GM23338 (cell line): ENCODE results near the gene SCARF1. TPM values are rescaled to one million over a fixed set of nuclear protein-coding genes. Genes with fewer than 3 reads are reported as not detected.
A peak's percentile ranks its signal among the peaks of the same experiment; 100 is the strongest.

Experiments used
- ATAC-seq: fragments of 200-7000 bp; cut with Tn5 transposase; 3 replicates; pipeline ENCODE4 v1.9.1; 2020
- DNase-seq: peaks from one replicate; pipeline ENCODE4 v3.0.0-alpha.2; 2015; ENCODE audit warnings: low spot score
- H2AFZ ChIP-seq: fragments of 200-600 bp; sonication (generic); 2 replicates; pipeline ENCODE4 v1.8.0; 2016; ENCODE audit warnings: antibody characterized with exemption, mild to moderate bottlenecking, moderate library complexity
- H3F3A ChIP-seq: fragments of 200-600 bp; sonication (generic); replicated peaks from 2 replicates; pipeline ENCODE4 v1.8.0; 2017; ENCODE audit warnings: antibody characterized with exemption, mixed run types, low read depth
- H3K27ac ChIP-seq: fragments of 200-600 bp; sonication (generic); 2 replicates; pipeline ENCODE4 v1.6.1; 2016; ENCODE audit warnings: low read depth
- H3K27me3 ChIP-seq: fragments of 200-600 bp; sonication (generic); 2 replicates; pipeline ENCODE4 v1.8.0; 2016; ENCODE audit warnings: mild to moderate bottlenecking, mixed run types, moderate library complexity; ENCODE audit not compliant: insufficient read depth
- H3K36me3 ChIP-seq: fragments of 200-600 bp; sonication (generic); 2 replicates; pipeline ENCODE4 v1.8.0; 2016; ENCODE audit warnings: mild to moderate bottlenecking; ENCODE audit not compliant: insufficient read depth
- H3K4me1 ChIP-seq: fragments of 200-600 bp; sonication (generic); 2 replicates; pipeline ENCODE4 v1.8.0; 2016; ENCODE audit warnings: mild to moderate bottlenecking, moderate library complexity; ENCODE audit not compliant: insufficient read depth
- H3K4me2 ChIP-seq: fragments of 200-600 bp; sonication (generic); 2 replicates; pipeline ENCODE4 v1.7.1; 2017; ENCODE audit warnings: mixed run types
- H3K4me3 ChIP-seq: fragments of 200-600 bp; sonication (generic); 2 replicates; pipeline ENCODE4 v1.6.1; 2016; ENCODE audit warnings: mixed run types
- H3K79me2 ChIP-seq: fragments of 200-600 bp; sonication (generic); replicated peaks from 2 replicates; pipeline ENCODE4 v1.8.0; 2017; ENCODE audit warnings: mild to moderate bottlenecking; ENCODE audit not compliant: insufficient read depth
- H3K9me2 ChIP-seq: fragments of 200-600 bp; sonication (generic); 2 replicates; pipeline ENCODE4 v1.8.0; 2017; ENCODE audit not compliant: insufficient read depth
- H4K20me1 ChIP-seq: fragments of 200-600 bp; sonication (generic); replicated peaks from 2 replicates; pipeline ENCODE4 v1.8.0; 2017; ENCODE audit warnings: mild to moderate bottlenecking; ENCODE audit not compliant: insufficient read depth
- H3K27ac Mint-ChIP-seq: 2 replicates; pipeline ENCODE4 v1.8.0; 2020; ENCODE audit warnings: inconsistent platforms, mild to moderate bottlenecking, moderate library complexity, mixed read lengths
- H3K27me3 Mint-ChIP-seq: 3 replicates; pipeline ENCODE4 v1.8.0; 2022; ENCODE audit warnings: low read depth, mild to moderate bottlenecking, moderate library complexity, mixed read lengths, inconsistent platforms; ENCODE audit not compliant: insufficient read depth, poor library complexity
- H3K36me3 Mint-ChIP-seq: 3 replicates; pipeline ENCODE4 v1.8.0; 2021; ENCODE audit warnings: low read depth, mild to moderate bottlenecking, inconsistent platforms, moderate library complexity, mixed read lengths
- H3K4me1 Mint-ChIP-seq: 3 replicates; pipeline ENCODE4 v1.8.0; 2020; ENCODE audit warnings: mild to moderate bottlenecking, inconsistent platforms, mixed read lengths
- H3K4me3 Mint-ChIP-seq: 3 replicates; pipeline ENCODE4 v1.8.0; 2021; ENCODE audit warnings: moderate library complexity, mild to moderate bottlenecking, inconsistent platforms, mixed read lengths
- H3K9me3 Mint-ChIP-seq: 3 replicates; pipeline ENCODE4 v1.8.0; 2020; ENCODE audit warnings: moderate library complexity, mild to moderate bottlenecking, inconsistent platforms, mixed read lengths
- CREB1 ChIP-seq: fragments of 250-450 bp; sonication (Bioruptor Pico); IDR thresholded peaks from 2 replicates; pipeline ENCODE4 v1.5.0; 2020; ENCODE audit warnings: low read depth, mild to moderate bottlenecking, moderate library complexity
- CTCF ChIP-seq, 2 experiments: fragments of 200-600 bp in 1 of 2; sonication (generic) in 1 of 2; conservative IDR thresholded peaks; 2 replicates each; pipeline versions ENCODE4 v1.5.1 to v1.6.1; 2016 to 2017; ENCODE audit warnings: antibody characterized with exemption in 2 of 2, low read depth in 2 of 2, mild to moderate bottlenecking in 2 of 2, moderate library complexity in 1 of 2
- ETS1 ChIP-seq: IDR thresholded peaks from 2 replicates; pipeline ENCODE4 v1.6.1; 2016; ENCODE audit warnings: antibody characterized with exemption
- EZH2 ChIP-seq: fragments of 200-600 bp; sonication (generic); IDR thresholded peaks from one replicate; pipeline ENCODE4 v1.8.0; 2017; ENCODE audit warnings: antibody characterized with exemption, mild to moderate bottlenecking, low read depth; ENCODE audit not compliant: unreplicated experiment
- EZH2phosphoT487 ChIP-seq: fragments of 200-600 bp; sonication (generic); IDR thresholded peaks from one replicate; pipeline ENCODE4 v1.8.1; 2018; ENCODE audit warnings: antibody characterized with exemption; ENCODE audit not compliant: unreplicated experiment
- JUNB ChIP-seq: IDR thresholded peaks from one replicate; pipeline ENCODE4 v1.6.1; 2016; ENCODE audit warnings: antibody characterized with exemption; ENCODE audit not compliant: unreplicated experiment
- NANOG ChIP-seq: IDR thresholded peaks from 2 replicates; pipeline ENCODE4 v1.6.1; 2016; ENCODE audit warnings: antibody characterized with exemption, borderline replicate concordance
- POLR2AphosphoS5 ChIP-seq: IDR thresholded peaks from 2 replicates; pipeline ENCODE4 v1.6.1; 2016; ENCODE audit warnings: antibody characterized with exemption, low read depth
- REST ChIP-seq: IDR thresholded peaks from one replicate; pipeline ENCODE4 v1.6.1; 2018; ENCODE audit warnings: antibody characterized with exemption; ENCODE audit not compliant: unreplicated experiment
- STAT1 ChIP-seq: IDR thresholded peaks from one replicate; pipeline ENCODE4 v1.6.1; 2016; ENCODE audit warnings: antibody characterized with exemption; ENCODE audit not compliant: unreplicated experiment
- ZNF114 ChIP-seq: fragments of 250-450 bp; sonication (Bioruptor Pico); IDR thresholded peaks from 2 replicates; pipeline ENCODE4 v1.5.0; 2020; ENCODE audit warnings: mild to moderate bottlenecking, moderate library complexity
- ZNF331 ChIP-seq: fragments of 250-450 bp; sonication (Bioruptor Pico); IDR thresholded peaks from 2 replicates; pipeline ENCODE4 v1.5.0; 2020; ENCODE audit warnings: low read depth, mild to moderate bottlenecking, moderate library complexity
- ZNF462 ChIP-seq: fragments of 250-450 bp; sonication (Bioruptor Pico); IDR thresholded peaks from 2 replicates; pipeline ENCODE4 v1.5.0; 2020; ENCODE audit warnings: mild to moderate bottlenecking, moderate library complexity
- polyA plus RNA-seq: library from polyadenylated mRNA; unstranded; fragments of >200 nt; fragmentation: Nextera tagmentation; extraction: Ambion mirVana; gene quantifications from 2 replicates; pipeline ENCODE4 v1.2.1, GENCODE V29; 2016
- total RNA-seq: library from RNA; depleted of rRNA; stranded (reverse); fragments of >200 nt; shearing (Covaris generic); gene quantifications from 2 replicates; pipeline ENCODE4 v1.2.3, GENCODE V29; 2014

Gene SCARF1
- total and polyA plus RNA-seq, 2 experiments from 2014 or later, result 0.76 to 1.6 TPM

- H3K9me3 Mint-ChIP-seq, result peaks cover 10% of the 10 kb centered on the region
- H3K9me2 ChIP-seq, result no peaks in the 10 kb centered on the region
- H3F3A ChIP-seq, result no peaks in the 10 kb centered on the region; the same call in 1 of the 2 replicates
- H3K27me3 ChIP-seq, result no peaks in the 10 kb centered on the region
- H3K27ac Mint-ChIP-seq, result no peak overlapping the region
- no peaks in the 10 kb centered on the region for H4K20me1 ChIP-seq
- H3K4me1 ChIP-seq, result no peaks in the 10 kb centered on the region
- H3K36me3 ChIP-seq, result no peaks in the 10 kb centered on the region
- peaks cover 7% of the 10 kb centered on the region for H3K27me3 Mint-ChIP-seq
- H3K79me2 ChIP-seq, result no peaks in the 10 kb centered on the region
- H3K27ac ChIP-seq, result no peak overlapping the region
- peak; percentile 0 for DNase-seq
- H3K36me3 Mint-ChIP-seq, result peaks cover 12% of the 10 kb centered on the region; the same call in 2 of the 3 replicates
- no peak for ATAC-seq
- no peak overlapping the region for H2AFZ ChIP-seq
- no peaks in the 10 kb centered on the region; the same call in 2 of the 3 replicates for H3K4me1 Mint-ChIP-seq
- H3K4me3 Mint-ChIP-seq, result no peak overlapping the region
- TF ChIP-seq ETS1, result no peak
- no peak for TF ChIP-seq NANOG
- TF ChIP-seq EZH2phosphoT487, result no peak
- TF ChIP-seq ZNF114 (CRISPR knock-in tag), result no peak
- no peak for TF ChIP-seq STAT1
- no peak for TF ChIP-seq CREB1 (CRISPR knock-in tag)
- no peak for TF ChIP-seq CTCF (conservative IDR thresholded peaks at IDR 0.05; ENCODE audit: low read depth in 2 of 2)
- no peak for TF ChIP-seq ZNF331 (CRISPR knock-in tag)
- TF ChIP-seq EZH2, result no peak
- TF ChIP-seq POLR2AphosphoS5, result no peak
- no peak for TF ChIP-seq ZNF462 (CRISPR knock-in tag)
- TF ChIP-seq JUNB, result no peak
- TF ChIP-seq REST, result no peak
- no peak overlapping the region for H3K4me3 ChIP-seq
- no peak overlapping the region for H3K4me2 ChIP-seq
Measured at GRCh38 chr17:1598399-1599095, 47.0 kb downstream of the SCARF1 start.
